ENCODE measurements around the gene DIAPH1. TPM values are rescaled to one million over a fixed set of nuclear protein-coding genes. Genes with fewer than 3 reads are reported as not detected.

Gene DIAPH1
- total RNA-seq, 2 donors from 2014 or later, result 256 to 327 TPM

- Mint-ChIP-seq H3K27me3 (peaks cover 20% of the 10 kb centered on the region), H3K36me3 (ENCODE audit: low read depth) (peaks cover 2% of the 10 kb centered on the region), H3K4me1 (peaks cover 2% of the 10 kb centered on the region), H3K4me3 (no peak overlapping the region), H3K27ac (no peak overlapping the region)
- ATAC-seq (no peak), DNase-seq (no peak)
- no peaks in the 10 kb centered on the region for H3K9me3 ChIP-seq (ENCODE audit: control insufficient read depth, low read length, poor library complexity, severe bottlenecking)
These were observed 112.2 kb downstream of the DIAPH1 start for GRCh38 chr5:141506381-141507155.

- Mint-ChIP-seq H3K36me3 (ENCODE audit: low read depth) (peaks cover 2% of the 10 kb centered on the region), H3K27ac (no peak overlapping the region), H3K27me3 (peaks cover 23% of the 10 kb centered on the region), H3K4me3 (no peak overlapping the region), H3K4me1 (peaks cover 2% of the 10 kb centered on the region)
- ATAC-seq (no peak), DNase-seq (no peak)
- H3K9me3 ChIP-seq (ENCODE audit: control insufficient read depth, low read length, poor library complexity, severe bottlenecking), result no peaks in the 10 kb centered on the region
These were observed 114.6 kb downstream of the DIAPH1 start for GRCh38 chr5:141504216-141504615.

GRCh38 chr5:141503681-141504080 lies 115.1 kb downstream of the DIAPH1 start:
- H3K36me3 Mint-ChIP-seq (ENCODE audit: low read depth), result peaks cover 2% of the 10 kb centered on the region
- ATAC-seq (no peak), DNase-seq (no peak)
- peaks cover 24% of the 10 kb centered on the region for H3K27me3 Mint-ChIP-seq
- H3K4me3 Mint-ChIP-seq, result no peak overlapping the region
- H3K9me3 ChIP-seq (ENCODE audit: control insufficient read depth, low read length, poor library complexity, severe bottlenecking), result no peaks in the 10 kb centered on the region
- H3K4me1 Mint-ChIP-seq, result peaks cover 2% of the 10 kb centered on the region
- no peak overlapping the region for H3K27ac Mint-ChIP-seq

- Mint-ChIP-seq H3K27me3 (peaks cover 40% of the 10 kb centered on the region), H3K36me3 (ENCODE audit: low read depth) (peaks cover 2% of the 10 kb centered on the region), H3K4me1 (peaks cover 2% of the 10 kb centered on the region), H3K4me3 (no peak overlapping the region), H3K27ac (no peak overlapping the region)
- no peaks in the 10 kb centered on the region for H3K9me3 ChIP-seq (ENCODE audit: control insufficient read depth, low read length, poor library complexity, severe bottlenecking)
- DNase-seq, result no peak
- ATAC-seq, result no peak
These were observed 117.0 kb downstream of the DIAPH1 start for GRCh38 chr5:141501761-141502160.

- no peak for ATAC-seq
- no peak overlapping the region for H3K27ac Mint-ChIP-seq
- peaks cover 9% of the 10 kb centered on the region for H3K36me3 Mint-ChIP-seq (ENCODE audit: low read depth)
- no peak overlapping the region for H3K4me3 Mint-ChIP-seq
- no peak for DNase-seq
- H3K27me3 Mint-ChIP-seq, result peaks cover 68% of the 10 kb centered on the region
- H3K9me3 ChIP-seq (ENCODE audit: control insufficient read depth, low read length, poor library complexity, severe bottlenecking), result no peaks in the 10 kb centered on the region
- H3K4me1 Mint-ChIP-seq, result peaks cover 13% of the 10 kb centered on the region
These were observed 122.8 kb downstream of the DIAPH1 start for GRCh38 chr5:141496038-141496437.

GRCh38 chr5:141495453-141495811 lies 123.4 kb downstream of the DIAPH1 start:
- peak overlapping the region; percentile 55 for H3K4me3 Mint-ChIP-seq
- peaks cover 13% of the 10 kb centered on the region for H3K4me1 Mint-ChIP-seq
- peaks cover 74% of the 10 kb centered on the region for H3K27me3 Mint-ChIP-seq
- no peak for ATAC-seq
- H3K9me3 ChIP-seq (ENCODE audit: control insufficient read depth, low read length, poor library complexity, severe bottlenecking), result no peaks in the 10 kb centered on the region
- H3K27ac Mint-ChIP-seq, result no peak overlapping the region
- H3K36me3 Mint-ChIP-seq (ENCODE audit: low read depth), result peaks cover 12% of the 10 kb centered on the region
- DNase-seq, result no peak

- no peak overlapping the region for H3K4me3 Mint-ChIP-seq
- DNase-seq, result no peak
- peaks cover 13% of the 10 kb centered on the region for H3K4me1 Mint-ChIP-seq
- H3K27me3 Mint-ChIP-seq, result peaks cover 80% of the 10 kb centered on the region
- H3K9me3 ChIP-seq (ENCODE audit: control insufficient read depth, low read length, poor library complexity, severe bottlenecking), result no peaks in the 10 kb centered on the region
- no peak overlapping the region for H3K27ac Mint-ChIP-seq
- H3K36me3 Mint-ChIP-seq (ENCODE audit: low read depth), result peaks cover 12% of the 10 kb centered on the region
- no peak for ATAC-seq
These were observed 123.9 kb downstream of the DIAPH1 start for GRCh38 chr5:141494761-141495452.

- Mint-ChIP-seq H3K27me3 (peaks cover 90% of the 10 kb centered on the region), H3K4me3 (no peak overlapping the region), H3K27ac (no peak overlapping the region), H3K4me1 (peaks cover 13% of the 10 kb centered on the region), H3K36me3 (ENCODE audit: low read depth) (peaks cover 12% of the 10 kb centered on the region)
- no peaks in the 10 kb centered on the region for H3K9me3 ChIP-seq (ENCODE audit: control insufficient read depth, low read length, poor library complexity, severe bottlenecking)
- ATAC-seq (no peak), DNase-seq (no peak)
These were observed 125.0 kb downstream of the DIAPH1 start for GRCh38 chr5:141493500-141494422.

GRCh38 chr5:141492168-141492885 lies 126.5 kb downstream of the DIAPH1 start:
- ATAC-seq (peak; percentile 71), DNase-seq (no peak)
- H3K9me3 ChIP-seq (ENCODE audit: control insufficient read depth, low read length, poor library complexity, severe bottlenecking), result no peaks in the 10 kb centered on the region
- H3K27ac Mint-ChIP-seq, result no peak overlapping the region
- H3K36me3 Mint-ChIP-seq (ENCODE audit: low read depth), result peaks cover 12% of the 10 kb centered on the region
- peak overlapping the region; percentile 79 for H3K4me3 Mint-ChIP-seq
- H3K27me3 Mint-ChIP-seq, result peaks cover 90% of the 10 kb centered on the region
- H3K4me1 Mint-ChIP-seq, result peaks cover 13% of the 10 kb centered on the region

GRCh38 chr5:141491323-141492167 lies 127.3 kb downstream of the DIAPH1 start:
- Mint-ChIP-seq H3K36me3 (ENCODE audit: low read depth) (peaks cover 12% of the 10 kb centered on the region), H3K27me3 (peaks cover 93% of the 10 kb centered on the region), H3K4me1 (peaks cover 13% of the 10 kb centered on the region), H3K4me3 (peak overlapping the region; percentile 79), H3K27ac (no peak overlapping the region)
- no peak for DNase-seq
- ATAC-seq, result peak; percentile 15
- no peaks in the 10 kb centered on the region for H3K9me3 ChIP-seq (ENCODE audit: control insufficient read depth, low read length, poor library complexity, severe bottlenecking)

- H3K4me1 Mint-ChIP-seq, result peaks cover 10% of the 10 kb centered on the region
- no peak overlapping the region for H3K27ac Mint-ChIP-seq
- no peak overlapping the region for H3K4me3 Mint-ChIP-seq
- H3K36me3 Mint-ChIP-seq (ENCODE audit: low read depth), result peaks cover 11% of the 10 kb centered on the region
- DNase-seq (no peak), ATAC-seq (no peak)
- no peaks in the 10 kb centered on the region for H3K9me3 ChIP-seq (ENCODE audit: control insufficient read depth, low read length, poor library complexity, severe bottlenecking)
- H3K27me3 Mint-ChIP-seq, result peaks cover 93% of the 10 kb centered on the region
These were observed 128.0 kb downstream of the DIAPH1 start for GRCh38 chr5:141490771-141491170.

- no peaks in the 10 kb centered on the region for H3K9me3 ChIP-seq (ENCODE audit: control insufficient read depth, low read length, poor library complexity, severe bottlenecking)
- Mint-ChIP-seq H3K27ac (no peak overlapping the region), H3K36me3 (ENCODE audit: low read depth) (peaks cover 6% of the 10 kb centered on the region), H3K27me3 (peaks cover 93% of the 10 kb centered on the region), H3K4me1 (peaks cover 5% of the 10 kb centered on the region), H3K4me3 (no peak overlapping the region)
- no peak for ATAC-seq
- DNase-seq, result no peak
These were observed 128.5 kb downstream of the DIAPH1 start for GRCh38 chr5:141490271-141490670.

Measured in T-helper 17 cell (primary cell).